HG03159 (cell line): Measurements from ENCODE around the gene DUOX2.
"Not testable (repeated sequence)": the region's sequence is repeated elsewhere in the genome, so short reads cannot be mapped to it uniquely, and the experiment has no call there.

Experiments used
- ATAC-seq: cut with Tn5 transposase; IDR thresholded peaks from one replicate; pipeline ENCODE4 v1.9.1; 2021; ENCODE audit warnings: mild to moderate bottlenecking, moderate library complexity; ENCODE audit not compliant: unreplicated experiment

DUOX2 gene

DNA sequence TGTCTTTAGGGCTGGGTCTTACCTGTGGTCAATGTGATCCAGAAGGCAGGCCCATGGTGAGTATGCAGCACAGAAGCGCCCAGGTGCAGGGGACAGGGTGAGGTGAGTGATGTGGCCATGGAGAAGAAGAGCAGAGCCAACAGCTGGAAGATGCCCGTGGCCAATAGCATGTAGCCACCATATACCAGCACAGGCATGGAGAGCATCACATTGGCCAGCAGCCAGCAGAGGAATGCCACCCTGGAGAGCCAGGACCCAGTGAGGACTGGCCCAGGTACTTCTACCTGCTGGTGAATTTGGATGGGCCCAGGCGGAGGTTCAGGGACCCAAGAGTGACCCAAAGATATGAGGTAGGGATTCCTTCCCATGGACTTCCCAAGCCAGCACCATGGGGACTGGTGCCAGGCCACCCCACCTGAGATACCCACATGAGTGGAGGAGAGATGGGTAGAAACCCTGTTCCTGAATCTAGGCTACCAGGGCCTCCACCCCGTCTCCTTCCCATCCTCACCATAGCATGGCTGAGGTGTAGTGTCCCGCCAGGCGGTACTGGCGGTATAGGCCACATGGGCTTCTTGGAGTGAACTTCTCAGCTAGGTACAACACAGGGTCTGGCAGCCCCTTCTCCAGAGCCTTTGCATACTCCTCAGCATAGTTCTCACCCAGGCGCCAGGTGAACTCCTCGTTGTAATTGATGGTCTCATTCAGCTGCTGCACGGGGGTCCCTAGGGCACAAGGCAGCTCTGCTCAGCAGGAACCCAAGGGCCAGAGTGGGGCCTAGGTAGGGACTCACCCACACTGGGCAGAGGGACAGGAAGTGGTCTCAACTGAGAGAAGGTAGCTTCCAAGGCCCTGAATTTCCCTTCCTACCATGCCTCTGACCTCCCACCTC, 6.4 kb upstream of the DUOX2 start:
- ATAC-seq = no peak

DNA sequence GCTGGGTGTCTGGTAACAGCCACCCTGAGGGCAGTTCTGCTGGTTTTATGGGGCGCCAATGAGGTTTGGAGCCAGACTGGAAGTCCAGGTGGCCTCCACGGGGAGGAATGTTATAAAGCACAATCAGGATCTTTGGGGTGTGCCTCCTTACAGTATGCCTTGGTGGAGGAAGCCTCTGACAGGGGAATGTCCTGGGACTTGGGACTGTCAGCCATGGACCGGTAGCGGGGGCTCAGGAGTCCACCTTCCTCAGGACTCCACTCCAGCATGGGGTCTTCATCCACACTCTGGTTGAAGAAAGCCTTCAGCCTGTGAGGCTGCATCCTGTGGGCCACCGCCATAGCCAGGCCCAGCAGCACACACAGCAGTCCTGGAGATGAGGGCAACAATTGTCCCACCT, 5.0 kb upstream of the DUOX2 start:
- ATAC-seq = no peak

DNA sequence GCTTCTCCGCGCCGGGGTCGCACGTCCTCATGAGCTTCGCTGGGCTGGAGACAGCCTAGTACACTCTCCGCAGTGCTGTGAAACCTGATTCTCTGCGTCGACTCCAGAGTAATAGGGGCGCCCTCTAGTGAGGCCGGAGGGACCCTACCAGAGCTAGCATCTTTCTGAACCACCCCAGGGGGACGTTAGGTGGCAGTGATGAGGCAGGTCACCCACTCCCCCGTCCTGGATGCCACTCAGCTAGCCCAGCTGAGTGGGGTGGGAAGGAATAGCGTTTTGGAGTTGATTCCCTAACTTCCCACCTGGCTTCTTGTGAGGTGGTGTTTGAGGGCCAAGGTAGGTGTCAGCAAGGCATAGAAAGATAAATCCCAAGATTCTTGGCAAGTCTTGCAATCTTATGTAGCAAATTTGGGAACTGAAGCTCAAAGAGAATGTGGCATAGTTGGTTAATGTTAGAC, 4.2 kb upstream of the DUOX2 start:
- ATAC-seq = peak; percentile 95

DNA sequence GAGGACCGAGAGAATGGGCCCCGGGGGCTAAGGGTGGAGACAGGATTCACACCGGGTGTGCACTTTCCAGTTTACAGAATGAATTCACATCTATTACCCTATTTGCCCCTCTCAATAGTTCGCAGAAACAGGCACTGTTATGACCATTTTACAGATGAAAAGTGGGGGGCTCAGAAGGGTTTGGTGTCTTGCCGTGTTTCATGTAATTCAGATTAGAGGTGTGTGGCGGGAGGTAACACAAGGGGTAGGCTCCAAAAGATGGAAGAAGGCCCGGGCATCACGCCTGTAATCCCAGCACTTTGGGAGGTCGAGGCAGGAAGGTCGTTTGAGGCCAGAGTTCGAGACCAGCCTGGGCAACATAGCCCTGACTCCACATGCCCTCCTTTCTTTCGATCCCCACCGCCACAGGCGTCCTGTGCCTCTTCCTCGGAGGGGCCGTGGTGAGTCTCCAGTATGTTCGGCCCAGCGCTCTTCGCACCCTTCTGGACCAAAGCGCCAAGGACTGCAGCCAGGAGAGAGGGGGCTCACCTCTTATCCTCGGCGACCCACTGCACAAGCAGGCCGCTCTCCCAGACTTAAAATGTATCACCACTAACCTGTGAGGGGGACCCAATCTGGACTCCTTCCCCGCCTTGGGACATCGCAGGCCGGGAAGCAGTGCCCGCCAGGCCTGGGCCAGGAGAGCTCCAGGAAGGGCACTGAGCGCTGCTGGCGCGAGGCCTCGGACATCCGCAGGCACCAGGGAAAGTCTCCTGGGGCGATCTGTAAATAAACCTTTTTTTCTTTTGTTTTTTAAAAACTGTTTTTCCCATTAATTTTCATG, 3.5 kb upstream of the DUOX2 start:
- no peak for ATAC-seq

DNA sequence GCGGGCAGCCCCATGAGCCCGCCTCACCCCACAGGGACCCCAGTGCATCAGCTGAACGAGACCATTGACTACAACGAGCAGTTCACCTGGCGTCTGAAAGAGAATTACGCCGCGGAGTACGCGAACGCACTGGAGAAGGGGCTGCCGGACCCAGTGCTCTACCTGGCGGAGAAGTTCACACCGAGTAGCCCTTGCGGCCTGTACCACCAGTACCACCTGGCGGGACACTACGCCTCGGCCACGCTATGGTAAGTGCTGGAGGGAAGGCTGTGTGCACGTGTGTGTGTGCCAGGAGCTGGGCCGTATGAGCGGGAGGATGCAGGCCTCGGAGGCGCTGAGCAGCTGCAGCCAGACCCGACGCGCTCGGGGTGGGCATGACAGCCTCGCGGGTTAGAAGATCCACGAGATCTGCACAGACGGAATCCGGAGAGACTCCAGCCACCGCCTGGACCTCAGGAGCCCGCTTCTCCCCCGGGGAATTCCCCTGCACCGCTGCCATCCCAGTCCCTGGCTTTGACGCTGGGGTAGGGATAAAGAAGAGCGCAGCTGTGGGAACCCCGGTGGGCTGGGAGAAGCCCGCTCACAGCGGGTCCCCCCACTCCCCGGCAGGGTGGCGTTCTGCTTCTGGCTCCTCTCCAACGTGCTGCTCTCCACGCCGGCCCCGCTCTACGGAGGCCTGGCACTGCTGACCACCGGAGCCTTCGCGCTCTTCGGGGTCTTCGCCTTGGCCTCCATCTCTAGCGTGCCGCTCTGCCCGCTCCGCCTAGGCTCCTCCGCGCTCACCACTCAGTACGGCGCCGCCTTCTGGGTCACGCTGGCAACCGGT, 2.7 kb upstream of the DUOX2 start:
- no peak for ATAC-seq

DNA sequence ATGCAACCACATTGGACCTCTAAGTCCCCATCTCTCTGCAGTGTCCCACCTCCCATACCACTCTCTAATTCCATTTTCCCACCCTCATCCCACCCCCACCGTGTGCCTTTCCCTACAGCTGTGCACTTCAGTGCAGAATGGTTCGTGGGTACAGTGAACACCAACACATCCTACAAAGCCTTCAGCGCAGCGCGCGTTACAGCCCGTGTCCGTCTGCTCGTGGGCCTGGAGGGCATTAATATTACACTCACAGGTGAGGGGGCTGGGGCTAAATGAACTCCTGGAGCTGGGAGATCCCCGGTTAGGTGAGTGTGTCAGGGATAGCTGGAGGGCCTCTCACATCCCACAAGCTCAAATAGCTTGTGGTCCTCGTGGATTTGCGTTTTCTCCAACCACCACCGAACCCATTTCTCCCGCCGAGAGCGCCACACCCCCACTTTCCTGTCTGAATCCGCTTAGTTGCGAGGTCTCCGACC, 2.1 kb upstream of the DUOX2 start:
- ATAC-seq = no peak

DNA sequence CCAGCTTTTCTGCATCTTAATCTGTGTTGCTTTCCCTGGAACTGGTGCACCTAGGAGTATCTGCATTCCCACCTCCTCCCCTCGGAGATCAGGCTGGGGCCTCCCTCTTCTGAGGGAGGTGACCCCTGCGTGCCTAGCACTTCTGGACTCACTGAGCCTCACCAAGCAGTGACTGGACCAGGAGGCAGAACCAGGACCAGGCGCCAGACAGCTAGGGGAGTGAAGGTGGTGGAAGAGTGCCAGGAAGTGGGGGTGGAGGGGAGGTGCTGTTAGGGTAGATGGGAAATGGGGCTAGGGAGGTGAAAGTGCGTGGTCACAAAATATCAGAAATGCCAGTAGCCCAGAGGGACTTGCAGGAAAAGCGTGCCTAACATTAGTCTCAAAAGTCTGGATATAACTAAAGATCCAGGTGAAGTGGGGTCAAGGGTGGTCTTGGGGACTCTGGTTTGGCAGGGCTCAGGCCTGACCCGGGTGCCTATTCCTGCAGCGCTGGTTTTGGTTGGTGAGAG, 1.4 kb upstream of the DUOX2 start:
- ATAC-seq = no peak

DNA sequence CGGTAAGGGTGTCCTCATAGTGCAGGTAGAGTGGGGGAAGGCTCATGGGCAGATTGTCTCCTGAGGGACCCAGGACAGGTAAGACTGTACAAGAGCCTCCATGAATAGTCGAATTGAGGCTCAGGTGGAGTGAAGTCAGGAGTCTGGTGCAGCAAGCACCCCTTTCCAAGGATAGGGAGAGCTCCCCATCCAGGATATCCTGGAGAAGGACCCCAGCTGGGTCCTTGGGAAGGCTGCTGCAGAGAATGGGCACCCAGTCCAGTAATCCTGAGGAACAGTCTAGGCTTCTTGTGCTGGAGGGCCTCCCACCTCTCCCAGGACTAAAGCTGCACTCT, 746 bp upstream of the DUOX2 start:
- ATAC-seq = no peak

DNA sequence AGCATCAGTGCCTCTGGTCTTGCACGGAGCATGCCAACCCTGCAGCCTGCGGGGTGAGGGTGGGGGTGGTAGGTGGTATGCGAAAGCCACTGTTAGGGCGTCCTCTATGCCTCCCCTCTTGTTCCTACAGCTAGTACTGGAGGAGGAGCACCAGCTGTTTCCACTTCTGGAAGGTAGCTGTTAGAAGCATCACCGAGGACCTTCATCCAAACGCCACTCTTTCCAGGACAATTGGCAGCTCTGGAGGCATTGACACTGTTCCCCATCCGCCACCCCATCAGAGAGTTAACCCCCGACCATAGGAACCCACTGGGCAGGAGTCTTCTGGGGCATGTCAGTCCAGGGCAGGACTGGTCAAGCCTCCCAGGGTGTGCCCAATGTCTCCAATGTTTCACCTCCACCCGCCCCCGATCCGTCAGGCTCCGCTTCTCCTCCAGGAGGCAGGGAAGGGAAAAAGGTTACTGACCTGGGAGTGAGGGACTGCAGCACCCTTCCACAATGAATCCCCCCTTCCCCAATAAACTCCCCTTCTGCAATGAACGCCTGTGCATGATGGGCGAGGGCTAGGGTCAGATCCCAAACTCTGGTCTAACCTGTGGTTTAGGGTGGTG, 487 bp downstream of the DUOX2 start:
- no peak for ATAC-seq

DNA sequence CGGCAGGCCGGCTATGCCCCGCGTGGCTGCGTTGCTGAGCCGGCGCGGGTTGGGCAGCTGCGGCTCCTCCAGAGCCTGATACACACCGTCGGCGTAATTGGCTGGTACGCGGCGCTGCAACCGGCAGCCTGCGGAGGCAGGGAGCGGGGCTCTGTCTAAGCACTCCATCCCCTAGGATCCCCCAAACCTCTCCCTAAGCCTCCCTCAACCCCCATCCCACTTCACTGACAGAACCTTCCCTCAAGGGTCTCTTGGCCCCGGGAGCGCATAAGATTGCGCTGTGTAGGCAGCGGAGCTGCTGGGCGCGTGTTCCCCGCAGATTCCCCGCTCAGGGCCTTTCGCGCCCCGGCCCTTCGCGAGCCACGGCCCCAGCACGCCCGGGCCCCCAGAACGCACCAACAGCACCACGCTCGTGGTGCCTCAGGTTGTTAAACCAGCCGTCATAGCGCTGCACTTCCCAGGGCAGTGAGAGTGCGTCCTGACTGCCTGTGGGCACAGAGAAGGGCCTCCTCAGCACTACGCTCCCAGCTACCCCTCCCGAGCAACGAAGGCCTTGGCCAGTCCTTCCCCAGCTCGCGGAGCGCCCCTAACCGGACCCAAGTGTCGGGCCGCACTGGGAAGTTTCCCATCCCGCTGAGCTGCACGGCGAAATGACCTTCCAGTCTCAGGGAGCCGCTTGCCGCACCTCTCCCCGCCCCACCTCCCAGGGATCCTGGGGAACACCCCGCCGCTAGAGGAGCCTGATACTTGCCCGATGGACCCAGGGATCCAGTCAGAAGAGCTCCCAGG, 1.2 kb downstream of the DUOX2 start:
- ATAC-seq = no peak

DNA sequence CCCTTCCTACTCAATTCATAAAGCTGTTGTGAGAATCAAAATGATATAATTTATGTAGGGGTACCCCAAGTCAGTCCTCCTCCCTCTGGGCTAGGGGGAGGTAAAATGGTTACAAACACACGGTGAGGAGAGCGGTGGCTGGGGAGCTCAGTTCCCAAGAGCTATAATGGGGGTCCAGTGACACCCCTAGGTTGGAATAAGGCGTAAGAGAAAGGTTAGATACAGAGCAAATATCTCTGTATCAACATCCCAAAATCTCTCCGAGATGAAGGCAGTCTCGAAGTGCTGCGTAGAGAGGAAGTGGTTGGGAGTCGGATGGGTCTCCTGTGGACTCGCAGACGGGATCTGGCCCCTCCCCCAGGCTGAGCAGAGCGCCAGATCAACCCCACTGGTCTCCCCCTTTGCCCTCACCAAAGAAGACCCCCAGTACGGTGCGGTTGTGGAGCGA, 1.8 kb downstream of the DUOX2 start:
- ATAC-seq = no peak

DNA sequence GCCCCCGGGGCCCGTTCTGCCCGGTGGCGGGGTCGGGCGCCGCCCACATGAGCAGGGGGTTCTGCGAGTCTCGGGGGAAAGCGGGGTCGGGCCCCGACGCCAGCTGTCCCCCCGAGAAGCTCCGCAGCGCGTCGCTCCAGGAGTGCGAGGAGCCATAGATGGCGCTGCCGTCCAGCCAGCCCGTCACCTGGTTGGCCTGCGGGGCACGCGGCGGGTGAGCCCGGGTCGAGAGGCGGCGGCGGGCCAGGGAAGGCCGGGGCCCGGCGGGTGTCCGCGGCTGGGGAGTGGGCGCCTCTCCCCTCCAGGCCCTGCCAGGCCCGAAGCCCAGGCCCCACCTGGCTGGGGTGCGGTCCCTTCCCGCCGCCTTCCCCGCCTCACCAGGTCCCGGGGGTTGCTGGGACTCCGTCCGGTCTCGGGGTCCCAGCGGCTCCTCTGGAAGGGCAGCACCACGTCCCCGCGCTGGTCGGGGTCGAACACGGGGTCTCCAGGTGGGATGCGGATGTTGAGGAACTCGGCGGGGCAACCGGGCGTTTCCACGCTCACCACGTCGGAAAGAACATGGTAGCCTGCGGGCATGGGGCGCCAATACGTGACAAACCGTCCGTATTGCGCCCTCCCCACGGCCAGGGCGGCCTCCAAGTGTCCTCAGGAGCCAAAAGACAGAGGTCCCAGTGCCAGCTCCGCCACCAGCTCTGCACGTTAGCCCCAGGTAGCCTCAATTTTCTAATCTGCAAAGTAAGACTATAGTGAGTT, 2.4 kb downstream of the DUOX2 start:
- no peak for ATAC-seq

DNA sequence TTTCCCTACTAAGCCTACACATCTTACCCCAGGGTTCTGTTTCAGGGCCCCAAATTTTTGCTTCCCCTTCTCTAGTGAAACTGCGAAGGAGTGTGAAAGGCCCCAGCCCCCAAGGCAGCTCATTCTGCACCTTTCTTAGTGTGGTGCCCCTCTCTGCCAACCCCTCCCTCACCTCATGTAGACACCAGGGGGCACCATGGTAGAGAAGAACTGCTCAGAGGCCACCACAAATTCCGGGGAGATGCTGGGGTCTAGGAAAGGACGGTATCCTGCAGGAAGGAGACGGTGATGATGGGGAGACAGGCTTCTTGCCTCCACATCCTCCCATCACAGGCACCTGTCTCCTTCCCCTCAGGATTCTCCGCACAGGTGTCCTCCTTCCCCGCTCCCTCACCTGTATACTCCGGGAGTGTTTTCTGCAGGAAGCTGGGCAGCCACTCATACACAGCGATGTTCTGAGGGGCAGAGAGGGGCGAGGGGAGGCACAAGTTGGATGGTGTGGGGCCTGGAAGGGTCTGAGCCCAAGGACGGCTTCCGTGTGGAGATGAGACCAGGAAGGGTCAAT, 3.6 kb downstream of the DUOX2 start:
- ATAC-seq = no peak

DNA sequence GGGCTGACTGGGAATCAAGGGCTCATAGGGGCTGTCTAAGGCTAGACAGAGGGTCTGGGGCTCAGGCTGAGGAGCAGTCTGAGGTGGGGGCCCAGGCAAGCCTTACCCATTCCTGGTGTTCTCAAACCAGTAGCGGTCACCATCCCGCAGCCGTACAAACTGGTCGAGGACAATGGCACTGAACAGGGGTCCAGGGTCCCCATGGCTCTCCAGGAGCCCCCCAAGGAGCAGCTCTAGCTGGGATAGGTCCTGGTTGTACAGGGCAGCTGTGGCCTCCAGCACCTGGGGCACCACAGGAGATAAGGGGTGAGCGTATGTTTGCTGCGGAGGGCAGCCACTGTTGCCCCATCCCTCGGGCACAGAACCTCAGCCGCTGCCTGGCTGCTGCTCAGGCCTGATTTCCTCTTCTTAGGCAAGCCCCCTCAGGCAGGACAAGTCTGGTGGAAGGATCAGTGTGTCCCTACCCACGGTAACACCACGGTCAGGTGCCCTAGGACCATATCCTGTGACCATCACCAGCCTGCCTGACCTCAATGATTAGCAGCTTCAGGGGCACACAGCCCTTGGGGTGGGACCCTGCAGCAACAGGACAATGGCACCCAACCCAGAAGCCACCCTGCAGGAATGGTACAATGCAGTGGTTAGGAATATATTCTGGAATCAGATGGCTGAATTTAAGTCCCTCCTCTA, 5.9 kb downstream of the DUOX2 start:
- ATAC-seq = no peak

DNA sequence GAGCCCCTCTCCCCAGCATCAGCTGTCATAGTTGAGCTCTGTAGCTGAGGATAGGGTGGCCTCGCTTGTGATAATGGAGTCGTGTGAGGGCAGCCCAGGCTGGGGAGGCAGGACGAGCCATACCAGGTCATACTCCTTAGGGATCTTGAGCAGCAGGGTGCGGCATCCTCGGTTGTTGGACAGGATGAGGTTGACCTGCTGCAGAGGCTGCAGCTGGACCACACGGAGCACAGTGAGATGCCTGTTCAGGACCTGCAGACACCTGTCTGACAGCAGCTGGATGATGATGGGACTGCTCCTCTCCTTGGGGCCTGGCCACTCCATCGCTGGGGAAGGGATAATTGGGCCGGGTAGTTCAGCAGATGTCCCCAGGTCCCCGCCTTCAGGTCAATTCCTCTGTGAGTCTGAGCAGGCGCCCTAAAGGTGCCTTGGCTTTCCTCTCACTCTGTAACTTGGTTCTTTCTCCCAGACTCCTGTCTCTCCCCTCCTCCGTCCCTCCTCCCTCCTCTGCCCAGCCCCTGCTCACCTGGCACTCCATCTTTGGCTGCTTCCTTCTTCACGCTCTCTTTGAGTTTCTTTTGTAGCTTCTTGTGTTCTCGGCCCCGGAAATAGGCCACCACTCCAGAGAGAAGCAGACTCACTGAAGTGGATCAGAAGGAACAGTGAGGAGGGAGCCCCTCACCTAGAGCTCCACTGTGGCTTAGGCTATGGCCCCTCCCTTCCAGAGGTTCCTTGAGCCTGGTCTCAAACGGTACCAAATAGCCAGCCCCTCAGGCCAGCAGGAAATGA, 7.8 kb downstream of the DUOX2 start:
- ATAC-seq = no peak

DNA sequence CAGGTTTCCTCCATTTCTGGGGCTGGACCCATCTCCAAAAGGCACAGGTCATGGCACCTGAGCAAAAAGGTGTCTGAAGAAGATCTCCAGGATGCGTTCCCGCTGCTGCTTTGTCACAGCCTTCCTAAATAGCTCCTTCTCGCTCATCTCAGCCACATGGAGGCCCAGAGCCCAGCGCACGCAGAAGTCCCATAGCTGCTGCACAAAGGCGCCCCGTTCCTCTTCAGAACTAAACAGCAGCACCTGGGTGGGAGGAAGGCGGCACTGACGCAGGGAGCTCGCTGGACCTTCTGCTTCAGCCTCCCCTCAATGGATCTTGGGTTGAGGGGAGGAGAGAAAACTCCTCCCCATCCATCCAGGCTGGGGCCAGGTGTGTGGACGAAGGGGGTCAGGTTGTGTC, 8.4 kb downstream of the DUOX2 start:
- ATAC-seq = no peak

DNA sequence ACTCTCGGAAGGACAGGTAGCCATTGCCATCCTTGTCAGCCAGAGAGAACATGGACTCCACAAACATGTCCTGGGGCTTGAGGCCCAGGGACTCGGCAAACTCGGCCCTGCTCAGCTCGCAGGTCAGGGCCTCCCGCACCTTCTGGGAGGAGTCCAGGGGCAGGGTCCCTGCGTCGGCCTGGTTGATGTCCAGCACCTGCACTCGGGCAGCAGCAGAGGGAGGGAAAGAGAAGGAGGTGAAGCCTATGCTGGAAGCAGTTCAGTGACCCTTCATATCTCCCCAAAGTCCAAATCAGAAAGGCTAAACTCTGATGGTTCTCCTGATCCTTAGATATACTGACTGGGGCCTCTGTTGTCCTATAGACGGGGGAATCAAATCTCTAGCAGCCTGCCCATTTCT, 9.8 kb downstream of the DUOX2 start:
- ATAC-seq = not testable (repeated sequence)
